Hypothalamus (tissue), 51 donors: ENCODE measurements around the gene COG2.
"Not testable (repeated sequence)": the region's sequence is repeated elsewhere in the genome, so short reads cannot be mapped to it uniquely, and the experiment has no call there.

Source experiments
- DNase-seq, 51 donors: peaks; one replicate each; lab custom pipeline; 2025; lab: John Stamatoyannopoulos, UW

The COG2 gene

DNA sequence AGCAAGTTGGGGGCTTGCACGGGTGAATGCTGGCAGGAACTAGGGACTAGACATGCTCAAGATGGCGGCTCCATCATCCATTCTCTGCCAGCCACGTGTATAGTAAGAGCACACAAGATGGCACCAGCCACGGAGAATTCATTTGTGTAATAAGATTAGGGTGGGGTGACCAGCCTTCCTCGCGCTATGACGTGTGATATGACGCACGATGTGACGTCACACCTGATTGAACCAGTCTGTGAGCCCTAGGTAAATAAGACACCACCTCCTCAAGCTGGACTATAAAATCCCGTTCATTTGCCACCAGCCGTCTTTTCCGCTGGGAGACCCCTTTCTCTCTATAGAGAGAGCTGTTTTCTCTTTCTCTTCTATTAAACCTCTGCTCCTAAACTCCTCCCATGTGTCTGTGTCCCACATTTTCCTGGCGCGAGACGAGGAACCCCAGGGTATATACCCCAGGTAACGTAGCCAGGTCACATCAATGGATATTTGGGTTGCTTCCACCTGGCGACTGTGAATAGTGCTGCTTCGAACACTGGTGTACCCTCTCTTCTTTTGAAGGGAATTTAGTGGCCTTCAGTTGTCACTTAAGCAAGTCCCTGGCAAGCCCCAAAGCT, 18.1 kb upstream of the COG2 start:
- no peak for DNase-seq

- DNase-seq: no peak
Measured at GRCh38 chr1:230626232-230626631, 16.0 kb upstream of the COG2 start.

DNA sequence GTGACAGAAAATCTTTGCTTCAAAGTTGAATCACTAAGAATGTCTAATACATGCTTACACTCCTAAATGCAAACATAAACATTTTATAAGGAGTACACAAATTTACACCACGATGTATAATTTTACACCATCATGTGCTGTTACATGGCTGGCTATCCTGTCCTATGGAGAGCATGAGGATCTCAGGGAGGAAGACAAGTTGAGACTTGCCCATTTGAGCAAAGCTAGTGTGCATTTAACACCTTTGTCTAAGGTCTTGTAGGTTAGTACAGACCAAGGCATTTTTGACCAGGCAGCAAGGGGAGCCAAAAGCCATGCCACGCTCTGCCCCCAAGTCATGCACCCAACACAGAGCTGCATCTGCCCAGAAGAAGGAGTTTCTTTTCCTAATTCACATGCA, 14.5 kb upstream of the COG2 start:
- no peak for DNase-seq

DNA sequence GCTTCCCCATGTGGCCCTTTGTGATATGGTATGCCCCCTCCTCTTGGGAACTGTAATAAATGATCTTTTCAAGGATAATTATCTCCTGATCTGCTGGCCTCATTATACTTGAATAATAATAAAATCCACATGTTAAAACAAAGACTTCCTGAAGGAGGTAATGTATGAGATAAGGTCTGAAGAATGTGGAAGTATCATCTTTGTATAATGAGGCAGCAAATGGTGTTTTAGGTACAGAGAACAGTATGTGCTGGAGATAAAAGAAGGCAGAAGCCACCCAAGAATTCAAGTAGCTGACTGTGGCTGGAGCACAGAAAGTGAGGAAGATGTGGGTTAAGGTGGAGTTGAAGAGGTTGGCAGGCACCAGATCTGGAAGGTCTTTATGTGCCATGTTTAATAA, 12.8 kb upstream of the COG2 start:
- DNase-seq: no peak

- no peak for DNase-seq
Measured at GRCh38 chr1:230631477-230631876, 10.8 kb upstream of the COG2 start.

GRCh38 chr1:230632273-230632873, 9.9 kb upstream of the COG2 start:
- DNase-seq: peak in 17 of 51 donors; percentile 1 to 38 (median 12)

- DNase-seq: no peak
Measured at GRCh38 chr1:230633469-230633868, 8.8 kb upstream of the COG2 start.

DNA sequence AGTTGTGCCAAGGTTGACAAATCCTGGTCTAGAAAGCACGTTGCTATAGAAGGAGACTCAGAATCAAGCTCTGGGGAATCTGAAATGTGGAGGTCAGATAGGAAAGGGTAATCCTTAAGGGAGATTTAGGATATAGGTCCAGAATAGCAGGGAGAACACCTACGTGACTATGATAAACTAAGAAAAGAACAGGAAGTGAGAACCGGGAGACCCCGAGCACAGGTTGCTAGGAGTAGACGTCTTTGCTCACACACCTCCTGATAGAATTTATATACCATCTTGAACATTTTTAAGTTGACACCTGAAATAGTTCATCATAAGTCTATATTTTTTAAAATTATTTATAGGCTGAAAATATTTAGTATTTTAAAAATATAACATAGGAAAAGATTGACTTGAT, 7.9 kb upstream of the COG2 start:
- no peak for DNase-seq

DNA sequence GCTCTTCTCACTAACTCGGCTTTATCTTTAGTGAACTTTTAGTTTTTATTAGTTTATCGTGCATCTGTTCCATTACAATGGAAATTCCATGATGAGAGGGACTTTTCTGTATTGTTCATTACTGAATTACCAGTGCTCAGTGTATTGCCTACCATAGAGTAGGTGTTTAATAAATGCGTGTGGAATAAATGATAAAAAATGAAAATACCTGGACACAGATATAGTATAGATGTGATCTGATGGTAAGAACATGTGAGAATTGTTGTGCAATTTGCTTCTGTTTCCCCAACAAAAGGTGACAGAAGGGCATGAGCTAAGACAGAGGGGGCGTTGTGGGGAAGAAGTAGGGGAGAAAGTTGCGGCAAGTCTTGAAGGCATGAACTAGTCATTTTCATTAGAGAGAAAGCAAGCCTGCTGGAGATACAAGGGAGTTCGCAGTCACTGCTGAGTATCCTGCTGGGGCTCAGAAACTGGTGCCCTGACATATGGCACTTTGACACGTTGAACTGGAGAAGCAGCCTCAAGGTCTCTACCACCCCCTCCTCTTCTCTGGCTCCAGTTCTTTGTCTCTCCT, 5.6 kb upstream of the COG2 start:
- no peak for DNase-seq

- DNase-seq: no peak
Measured at GRCh38 chr1:230639714-230640209, 2.5 kb upstream of the COG2 start.

DNA sequence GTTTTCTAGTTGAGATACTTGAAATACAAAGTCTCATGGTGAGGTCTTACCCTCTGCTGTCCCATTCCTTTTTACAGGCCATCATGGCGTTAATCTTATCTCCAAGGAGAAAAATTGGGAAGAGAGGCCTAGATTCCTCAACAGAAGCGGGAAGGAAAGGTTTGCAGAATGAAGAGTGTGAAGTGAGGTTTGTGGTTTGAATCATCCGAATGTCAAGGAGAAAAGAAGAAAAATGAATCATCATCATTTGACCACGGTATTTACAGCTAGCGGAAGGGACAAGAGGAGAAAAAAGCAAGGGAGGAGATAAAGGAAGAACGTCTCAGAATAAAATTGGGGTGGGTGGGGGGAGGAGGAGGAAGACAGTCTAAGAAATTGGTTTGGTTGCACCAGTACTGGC, 935 bp upstream of the COG2 start:
- DNase-seq: no peak

DNA sequence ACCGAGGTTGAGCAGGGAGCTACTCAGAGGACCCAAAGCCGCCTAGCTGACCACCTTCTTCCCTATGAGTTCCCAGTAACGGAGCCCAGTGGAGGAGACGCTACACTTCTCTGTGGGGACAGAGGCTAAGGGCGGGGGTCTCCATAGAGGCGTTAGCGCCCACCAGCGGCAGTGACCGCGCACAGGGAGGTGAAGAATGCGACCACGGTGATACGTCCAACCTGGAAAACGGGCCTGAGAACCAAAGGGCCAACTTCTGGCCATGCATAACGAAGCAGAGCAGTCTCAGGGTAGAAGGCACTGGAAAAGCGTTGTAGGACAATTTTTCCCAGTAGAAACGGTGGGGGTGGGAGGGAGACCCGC, 400 bp upstream of the COG2 start:
- DNase-seq: peak in 1 of 51 donors; percentile 43

- no peak for DNase-seq
Measured at GRCh38 chr1:230643908-230644307, 1.6 kb downstream of the COG2 start.

DNA sequence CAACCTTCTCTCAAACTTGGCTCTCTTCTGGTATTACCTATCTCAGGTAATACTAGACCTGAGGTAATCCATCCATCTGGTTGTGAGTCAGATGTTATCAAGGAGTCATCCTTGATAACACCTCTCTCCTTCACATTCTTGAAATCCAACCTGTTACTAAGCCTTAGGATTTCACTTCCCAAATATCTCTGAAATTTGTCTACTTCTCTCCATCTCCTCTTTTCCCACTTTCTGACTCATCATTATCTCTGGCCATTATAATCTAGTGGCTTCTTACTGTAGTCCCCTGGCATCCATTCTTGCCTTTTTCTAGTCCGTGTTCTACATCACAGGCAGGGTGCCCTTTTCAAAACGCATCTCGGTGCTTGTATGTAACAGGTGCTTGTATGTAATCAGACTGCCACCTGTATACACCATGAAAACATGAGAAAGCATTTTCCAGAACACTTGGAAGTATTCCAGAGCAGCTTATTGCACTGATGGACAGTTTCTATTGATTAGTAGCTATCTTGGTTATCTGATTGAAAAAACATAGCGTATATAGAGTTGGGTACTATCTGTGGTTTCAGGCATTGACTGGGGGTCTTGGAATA, 4.5 kb downstream of the COG2 start:
- DNase-seq: no peak

DNA sequence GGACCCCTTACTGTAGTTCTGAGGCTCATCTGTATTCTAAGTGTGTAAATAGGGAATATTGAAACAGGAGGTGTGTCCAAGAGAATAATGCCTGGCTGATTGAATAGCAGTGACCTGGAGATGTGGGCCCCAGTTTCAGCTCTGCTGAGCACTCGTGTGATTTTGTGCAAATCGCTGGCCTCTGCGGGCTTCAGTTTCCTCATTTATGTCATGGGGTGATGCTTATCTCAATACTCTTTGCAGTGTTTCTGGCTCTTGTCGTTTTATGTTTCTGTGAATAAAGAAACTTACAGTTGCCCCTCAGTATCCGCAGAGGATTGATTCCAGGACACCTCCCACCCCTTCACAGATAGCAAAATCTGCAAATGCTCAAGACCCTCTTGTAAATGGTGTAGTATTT, 5.0 kb downstream of the COG2 start:
- DNase-seq: no peak

GRCh38 chr1:230648114-230648513, 5.8 kb downstream of the COG2 start:
- DNase-seq: no peak

DNA sequence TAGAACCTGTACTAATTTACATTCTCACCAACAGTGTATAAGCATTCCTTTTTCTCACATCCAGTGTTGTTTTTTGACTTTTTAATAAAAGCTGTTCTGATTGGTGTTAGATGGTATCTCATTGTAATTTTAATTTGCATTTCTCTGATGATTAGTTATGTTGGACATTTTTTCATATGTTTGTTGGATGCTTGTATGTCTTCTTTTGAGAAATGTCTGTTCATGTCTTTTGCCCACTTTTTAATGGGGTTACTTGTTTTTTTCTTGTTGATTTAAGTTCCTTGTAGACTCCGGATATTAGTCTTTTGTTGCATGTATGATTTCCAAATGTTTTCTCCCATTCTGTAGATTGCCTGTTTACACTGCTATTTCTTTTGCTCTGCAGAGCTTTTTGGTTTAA, 8.0 kb downstream of the COG2 start:
- DNase-seq: no peak

DNA sequence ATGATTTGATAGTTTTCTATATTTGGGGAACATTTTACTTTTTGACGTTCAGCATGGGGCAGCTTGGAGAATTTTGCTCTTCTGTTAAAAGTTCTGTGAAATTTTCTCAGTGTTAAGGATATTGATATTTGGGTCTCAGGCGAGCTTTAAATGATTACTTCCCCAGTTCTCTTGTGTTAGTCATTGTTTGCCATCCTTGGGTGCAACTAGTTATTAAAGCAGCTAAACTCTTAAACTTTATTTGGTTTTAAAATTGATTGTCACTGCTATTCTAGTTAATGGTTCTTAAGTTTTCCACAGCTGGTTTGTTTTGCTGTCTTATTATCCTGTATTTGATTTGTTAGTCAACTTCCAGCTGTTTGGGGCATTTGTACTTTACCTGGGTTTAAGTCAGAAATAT, 9.0 kb downstream of the COG2 start:
- DNase-seq: no peak

GRCh38 chr1:230656719-230657118, 14.4 kb downstream of the COG2 start:
- DNase-seq: not testable (repeated sequence)

- DNase-seq: not testable (repeated sequence)
Measured at GRCh38 chr1:230658103-230658502, 15.8 kb downstream of the COG2 start.

- DNase-seq: no peak
Measured at GRCh38 chr1:230658691-230659090, 16.4 kb downstream of the COG2 start.

- DNase-seq: no peak
Measured at GRCh38 chr1:230661976-230662375, 19.7 kb downstream of the COG2 start.
